GM21619 (cell line): ENCODE results near the gene TH.
"Not testable (repeated sequence)": the region's sequence is repeated elsewhere in the genome, so short reads cannot be mapped to it uniquely, and the experiment has no call there.

Experiments used
- ATAC-seq: cut with Tn5 transposase; IDR thresholded peaks from one replicate; pipeline ENCODE4 v1.9.1; 2021; ENCODE audit not compliant: unreplicated experiment

The TH gene

GRCh38 chr11:2196970-2197770 is 25.6 kb upstream of the TH start:
- ATAC-seq = no peak

GRCh38 chr11:2195756-2196088 is 24.1 kb upstream of the TH start:
- ATAC-seq = no peak

GRCh38 chr11:2194877-2195755 is 23.5 kb upstream of the TH start:
- no peak for ATAC-seq

- ATAC-seq = not testable (repeated sequence)
Measured at GRCh38 chr11:2193888-2194595, 22.4 kb upstream of the TH start.

- no peak for ATAC-seq
Measured at GRCh38 chr11:2193099-2193887, 21.7 kb upstream of the TH start.

GRCh38 chr11:2192435-2192834 is 20.8 kb upstream of the TH start:
- ATAC-seq = no peak

GRCh38 chr11:2191883-2192282 is 20.3 kb upstream of the TH start:
- no peak for ATAC-seq

- ATAC-seq = no peak
Measured at GRCh38 chr11:2190657-2191471, 19.2 kb upstream of the TH start.

- ATAC-seq = no peak
Measured at GRCh38 chr11:2189938-2190656, 18.5 kb upstream of the TH start.

GRCh38 chr11:2188745-2189144 is 17.1 kb upstream of the TH start:
- ATAC-seq = no peak

GRCh38 chr11:2187280-2187707 is 15.7 kb upstream of the TH start:
- no peak for ATAC-seq

GRCh38 chr11:2186669-2187279 is 15.2 kb upstream of the TH start:
- no peak for ATAC-seq

GRCh38 chr11:2185324-2186085 is 13.9 kb upstream of the TH start:
- no peak for ATAC-seq

GRCh38 chr11:2182692-2183474 is 11.3 kb upstream of the TH start:
- ATAC-seq = no peak

GRCh38 chr11:2182075-2182474 is 10.5 kb upstream of the TH start:
- ATAC-seq = no peak

GRCh38 chr11:2180789-2181370 is 9.3 kb upstream of the TH start:
- ATAC-seq = no peak

- ATAC-seq = no peak
Measured at GRCh38 chr11:2180347-2180746, 8.7 kb upstream of the TH start.
